HK-2 (cell line): ENCODE data around the gene SDHA.
"Not testable (repeated sequence)": the region's sequence is repeated elsewhere in the genome, so short reads cannot be mapped to it uniquely, and the experiment has no call there.

ENCODE experiments used
- DNase-seq: peaks from one replicate; pipeline ENCODE4 v3.0.0-alpha.2; 2018; ENCODE audit not compliant: unreplicated experiment

SDHA gene

GRCh38 chr5:300691-301435 lies 82.7 kb downstream of the SDHA start:
- DNase-seq, result not testable (repeated sequence)

- DNase-seq, result not testable (repeated sequence)
These were observed 84.3 kb downstream of the SDHA start for GRCh38 chr5:302416-302815.

GRCh38 chr5:302966-303365 lies 84.8 kb downstream of the SDHA start:
- DNase-seq, result no peak

DNA sequence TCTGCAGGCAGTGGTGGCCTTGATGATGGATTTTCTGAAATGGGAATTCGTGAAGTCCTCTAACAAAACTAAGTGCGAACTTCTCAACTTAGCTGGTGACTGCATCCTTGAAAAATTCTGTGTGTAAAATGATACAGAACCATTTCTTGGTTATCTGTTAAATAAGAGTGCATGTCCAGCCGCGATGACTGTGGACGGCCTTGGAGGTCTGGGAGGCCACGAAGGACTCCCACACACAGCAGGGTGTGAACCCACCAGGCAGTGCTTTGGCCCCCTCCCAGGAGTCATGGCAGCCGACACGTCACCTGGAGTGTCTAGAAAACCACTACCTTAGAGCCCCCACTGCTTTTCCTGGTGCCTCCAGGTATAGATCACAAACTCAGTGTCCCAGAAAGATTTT lies 85.6 kb downstream of the SDHA start:
- DNase-seq, result not testable (repeated sequence)

DNA sequence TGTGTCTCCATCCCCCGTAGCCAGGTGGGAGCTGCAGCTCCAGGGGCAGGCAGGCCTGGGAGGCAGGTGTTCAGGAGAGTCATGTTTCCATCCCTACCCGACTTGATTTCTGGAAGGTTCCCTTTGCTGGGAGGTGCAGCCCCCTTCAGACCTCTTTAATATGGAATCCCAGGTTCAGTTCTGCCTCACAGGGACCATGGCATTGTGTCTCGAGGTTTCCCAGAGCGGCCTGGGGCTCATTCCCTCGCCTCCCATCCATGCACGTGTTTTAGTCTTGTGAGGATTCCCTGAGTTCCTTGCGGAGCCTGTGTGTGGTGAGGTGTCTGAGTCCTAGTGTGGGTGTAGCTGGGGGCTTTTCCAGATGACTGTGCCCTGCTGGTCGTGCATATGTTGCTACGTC lies 86.9 kb downstream of the SDHA start:
- DNase-seq, result no peak

GRCh38 chr5:305459-305858 lies 87.3 kb downstream of the SDHA start:
- no peak for DNase-seq

GRCh38 chr5:306011-306805 lies 88.1 kb downstream of the SDHA start:
- DNase-seq, result no peak
